Esophagus squamous epithelium (tissue), 4 donors: ENCODE results near the gene MUC4.

Experiments
- POLR2A ChIP-seq, 4 donors: fragments of 450-650 bp; IDR thresholded peaks; one replicate each; pipeline ENCODE4 v1.6.1; 2017; ENCODE audit warnings: antibody characterized with exemption in 4 of 4, mild to moderate bottlenecking in 4 of 4, moderate library complexity in 3 of 4
- TF ChIP-seq, protein P1 (sequence below), 6 experiments: fragments of 450-650 bp in 4 of 6; fragments of 200-600 bp in 2 of 6; sonication (generic) in 2 of 6; IDR thresholded peaks; one replicate each; pipeline ENCODE4 v1.5.1; 2016 to 2019; ENCODE audit warnings: antibody characterized with exemption in 6 of 6, mild to moderate bottlenecking in 4 of 6, moderate library complexity in 4 of 6

DNA sequence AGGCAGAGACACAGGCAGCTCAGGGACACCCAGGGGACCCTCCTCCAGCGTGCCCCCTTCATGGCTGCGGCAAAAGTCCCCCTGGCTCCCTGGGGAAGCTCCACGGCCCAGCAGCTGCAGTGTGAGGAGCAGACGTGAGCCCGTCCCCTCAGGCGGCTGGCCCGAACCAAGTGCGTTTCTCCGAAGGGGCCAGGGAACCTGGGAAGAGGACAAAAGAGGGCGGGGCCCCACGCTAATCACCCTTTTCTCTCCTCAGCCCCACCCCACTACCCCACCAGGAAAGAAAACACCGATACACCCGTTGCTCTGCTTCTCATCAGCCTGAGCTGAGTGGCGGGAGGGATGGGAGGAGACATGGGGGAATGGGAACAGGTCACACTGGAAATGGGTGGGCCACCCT is at the start of gene MUC4:
- peak in 1 of 4 donors; percentile 39 for TF ChIP-seq POLR2A (IDR thresholded peaks at IDR 0.05)
- TF ChIP-seq, protein P1, sequence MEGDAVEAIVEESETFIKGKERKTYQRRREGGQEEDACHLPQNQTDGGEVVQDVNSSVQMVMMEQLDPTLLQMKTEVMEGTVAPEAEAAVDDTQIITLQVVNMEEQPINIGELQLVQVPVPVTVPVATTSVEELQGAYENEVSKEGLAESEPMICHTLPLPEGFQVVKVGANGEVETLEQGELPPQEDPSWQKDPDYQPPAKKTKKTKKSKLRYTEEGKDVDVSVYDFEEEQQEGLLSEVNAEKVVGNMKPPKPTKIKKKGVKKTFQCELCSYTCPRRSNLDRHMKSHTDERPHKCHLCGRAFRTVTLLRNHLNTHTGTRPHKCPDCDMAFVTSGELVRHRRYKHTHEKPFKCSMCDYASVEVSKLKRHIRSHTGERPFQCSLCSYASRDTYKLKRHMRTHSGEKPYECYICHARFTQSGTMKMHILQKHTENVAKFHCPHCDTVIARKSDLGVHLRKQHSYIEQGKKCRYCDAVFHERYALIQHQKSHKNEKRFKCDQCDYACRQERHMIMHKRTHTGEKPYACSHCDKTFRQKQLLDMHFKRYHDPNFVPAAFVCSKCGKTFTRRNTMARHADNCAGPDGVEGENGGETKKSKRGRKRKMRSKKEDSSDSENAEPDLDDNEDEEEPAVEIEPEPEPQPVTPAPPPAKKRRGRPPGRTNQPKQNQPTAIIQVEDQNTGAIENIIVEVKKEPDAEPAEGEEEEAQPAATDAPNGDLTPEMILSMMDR (IDR thresholded peaks at IDR 0.05) = no peak
